ENCODE results near the gene ROCK2. TPM values are rescaled to one million over a fixed set of nuclear protein-coding genes. Genes with fewer than 3 reads are reported as not detected.

Gene ROCK2
- total and polyA plus RNA-seq, 4 donors, result 21.3 to 68.3 (median 36.7) TPM

DNA sequence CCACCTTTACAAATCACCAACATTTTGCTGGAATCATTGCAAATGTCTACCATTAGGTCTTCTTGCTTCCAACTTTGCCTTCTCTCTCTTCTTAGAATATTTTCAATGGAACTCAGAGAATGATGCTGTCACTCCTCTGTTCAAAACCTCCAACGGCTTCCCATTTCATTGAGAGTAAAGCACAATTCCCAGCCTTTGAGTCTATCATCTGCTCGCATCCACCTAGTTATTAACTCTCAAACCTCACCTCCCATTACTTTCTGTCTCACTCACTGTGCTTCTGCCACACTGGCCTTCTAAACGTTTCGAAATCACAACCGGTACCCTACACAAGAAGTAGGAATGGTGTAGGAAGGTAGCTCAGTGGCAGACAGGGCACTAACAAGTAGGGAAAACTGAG is 40.0 kb downstream of the ROCK2 start:
- WGBS (ENCODE audit: insufficient coverage), result 90% methylated on average over 1 of the region's 5 CpGs
- Histone ChIP-seq H3K4me3 (ENCODE audit: low read depth, low read length) (no peak overlapping the region), H3K27ac (ENCODE audit: low read depth, low read length) (no peak overlapping the region), H3K36me3 (ENCODE audit: control insufficient read depth, insufficient read depth, low read length) (no peaks in the 10 kb centered on the region), H3K4me1 (ENCODE audit: control insufficient read depth, insufficient read depth, low read length) (no peaks in the 10 kb centered on the region), H3K27me3 (ENCODE audit: control insufficient read depth, insufficient read depth, low read length) (no peaks in the 10 kb centered on the region), H3K9me3 (ENCODE audit: control insufficient read depth, insufficient read depth, low read length) (no peaks in the 10 kb centered on the region)
- DNase-seq (ENCODE audit: low read depth in 4 of 6, low spot score in 6 of 6), result no peak

- no peak overlapping the region for H3K4me3 ChIP-seq (ENCODE audit: low read depth, low read length)
- DNase-seq (ENCODE audit: low read depth in 4 of 6, low spot score in 6 of 6), result no peak
- no peaks in the 10 kb centered on the region for H3K36me3 ChIP-seq (ENCODE audit: control insufficient read depth, insufficient read depth, low read length)
- H3K27me3 ChIP-seq (ENCODE audit: control insufficient read depth, insufficient read depth, low read length), result no peaks in the 10 kb centered on the region
- H3K27ac ChIP-seq (ENCODE audit: low read depth, low read length), result no peak overlapping the region
- H3K9me3 ChIP-seq (ENCODE audit: control insufficient read depth, insufficient read depth, low read length), result no peaks in the 10 kb centered on the region
- 64% methylated on average over 5 of the region's 5 CpGs for WGBS (ENCODE audit: insufficient coverage)
- H3K4me1 ChIP-seq (ENCODE audit: control insufficient read depth, insufficient read depth, low read length), result no peaks in the 10 kb centered on the region
Observed at GRCh38 chr2:11303290-11304013, 41.0 kb downstream of the ROCK2 start.

GRCh38 chr2:11299439-11299838 is 45.0 kb downstream of the ROCK2 start:
- no peaks in the 10 kb centered on the region for H3K4me1 ChIP-seq (ENCODE audit: control insufficient read depth, insufficient read depth, low read length)
- H3K27ac ChIP-seq (ENCODE audit: low read depth, low read length), result no peak overlapping the region
- 71% methylated on average over 1 of the region's 6 CpGs for WGBS (ENCODE audit: insufficient coverage)
- H3K27me3 ChIP-seq (ENCODE audit: control insufficient read depth, insufficient read depth, low read length), result no peaks in the 10 kb centered on the region
- no peak overlapping the region for H3K4me3 ChIP-seq (ENCODE audit: low read depth, low read length)
- no peaks in the 10 kb centered on the region for H3K36me3 ChIP-seq (ENCODE audit: control insufficient read depth, insufficient read depth, low read length)
- H3K9me3 ChIP-seq (ENCODE audit: control insufficient read depth, insufficient read depth, low read length), result no peaks in the 10 kb centered on the region
- no peak for DNase-seq (ENCODE audit: low read depth in 4 of 6, low spot score in 6 of 6)

DNA sequence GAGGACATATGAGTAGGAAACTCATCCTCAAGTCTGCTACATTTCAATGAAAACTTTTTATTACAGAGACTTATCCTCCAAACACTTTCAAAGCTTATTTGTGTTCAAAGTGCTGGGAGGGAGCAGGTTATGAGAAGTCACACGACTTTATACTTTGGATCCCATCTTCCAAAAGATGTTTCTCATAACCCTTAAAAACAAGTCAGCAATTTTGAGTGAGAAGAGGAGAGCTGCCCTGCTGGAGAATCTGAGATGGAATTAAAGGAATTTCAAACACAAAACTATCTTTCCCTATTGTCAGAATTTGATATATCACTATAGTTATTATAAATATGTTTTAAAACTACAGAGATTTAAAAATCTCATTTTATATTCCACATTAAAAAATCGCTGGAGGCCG is 45.8 kb downstream of the ROCK2 start:
- Histone ChIP-seq H3K9me3 (ENCODE audit: control insufficient read depth, insufficient read depth, low read length) (no peaks in the 10 kb centered on the region), H3K27ac (ENCODE audit: low read depth, low read length) (no peak overlapping the region), H3K27me3 (ENCODE audit: control insufficient read depth, insufficient read depth, low read length) (no peaks in the 10 kb centered on the region), H3K4me3 (ENCODE audit: low read depth, low read length) (no peak overlapping the region), H3K36me3 (ENCODE audit: control insufficient read depth, insufficient read depth, low read length) (no peaks in the 10 kb centered on the region), H3K4me1 (ENCODE audit: control insufficient read depth, insufficient read depth, low read length) (no peaks in the 10 kb centered on the region)
- WGBS (ENCODE audit: insufficient coverage), result no CpG with 5 or more reads among the region's 3 CpGs
- DNase-seq (ENCODE audit: low read depth in 4 of 6, low spot score in 6 of 6), result no peak

- no CpG with 5 or more reads among the region's 2 CpGs for WGBS (ENCODE audit: insufficient coverage)
- no peak overlapping the region for H3K27ac ChIP-seq (ENCODE audit: low read depth, low read length)
- no peak for DNase-seq (ENCODE audit: low read depth in 4 of 6, low spot score in 6 of 6)
- H3K4me1 ChIP-seq (ENCODE audit: control insufficient read depth, insufficient read depth, low read length), result no peaks in the 10 kb centered on the region
- H3K27me3 ChIP-seq (ENCODE audit: control insufficient read depth, insufficient read depth, low read length), result no peaks in the 10 kb centered on the region
- H3K36me3 ChIP-seq (ENCODE audit: control insufficient read depth, insufficient read depth, low read length), result no peaks in the 10 kb centered on the region
- no peak overlapping the region for H3K4me3 ChIP-seq (ENCODE audit: low read depth, low read length)
- no peaks in the 10 kb centered on the region for H3K9me3 ChIP-seq (ENCODE audit: control insufficient read depth, insufficient read depth, low read length)
Observed at GRCh38 chr2:11296401-11296800, 48.0 kb downstream of the ROCK2 start.

DNA sequence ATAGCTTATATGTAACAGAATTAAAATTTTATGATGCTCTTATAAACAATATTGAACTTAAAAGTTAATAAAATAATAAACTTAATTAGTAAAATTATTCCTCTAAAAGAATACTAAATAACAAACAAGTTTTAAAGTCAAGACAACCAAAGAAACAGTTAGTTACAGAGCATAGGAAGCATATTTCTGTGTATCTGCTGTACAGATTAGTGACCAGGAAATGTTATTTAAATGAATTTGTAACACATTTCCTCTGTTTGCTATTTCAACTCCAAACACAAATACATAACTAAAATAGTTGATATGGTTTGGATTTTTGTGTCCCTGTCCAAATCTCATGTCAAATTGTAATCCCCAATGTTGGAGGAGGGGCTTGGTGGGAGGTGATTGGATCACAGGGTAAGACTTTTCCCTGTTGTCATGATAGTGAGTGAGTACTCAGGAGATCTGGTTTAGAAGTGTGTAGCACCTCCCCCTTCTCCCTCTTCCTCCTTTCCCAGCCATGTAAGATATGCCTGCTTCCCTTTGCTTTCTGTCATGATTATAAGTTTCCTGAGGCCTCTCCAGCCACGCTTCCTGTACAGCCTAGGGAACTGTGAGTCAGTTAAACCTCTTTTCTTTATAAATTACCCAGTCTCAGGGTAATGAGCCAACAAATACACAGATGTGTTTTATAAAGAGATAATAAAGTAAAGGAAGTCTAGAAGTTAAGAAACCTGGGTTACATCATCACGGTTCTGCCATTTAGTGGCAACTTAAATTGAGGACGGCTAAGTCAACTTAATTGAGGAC is 51.8 kb downstream of the ROCK2 start:
- Histone ChIP-seq H3K27me3 (ENCODE audit: control insufficient read depth, insufficient read depth, low read length) (no peaks in the 10 kb centered on the region), H3K27ac (ENCODE audit: low read depth, low read length) (no peak overlapping the region), H3K4me3 (ENCODE audit: low read depth, low read length) (no peak overlapping the region), H3K9me3 (ENCODE audit: control insufficient read depth, insufficient read depth, low read length) (no peaks in the 10 kb centered on the region), H3K4me1 (ENCODE audit: control insufficient read depth, insufficient read depth, low read length) (no peaks in the 10 kb centered on the region), H3K36me3 (ENCODE audit: control insufficient read depth, insufficient read depth, low read length) (no peaks in the 10 kb centered on the region)
- 82% methylated on average over 2 of the region's 3 CpGs for whole genome bisulfite sequencing (ENCODE audit: insufficient coverage)
- no peak for DNase-seq (ENCODE audit: low read depth in 4 of 6, low spot score in 6 of 6)

DNA sequence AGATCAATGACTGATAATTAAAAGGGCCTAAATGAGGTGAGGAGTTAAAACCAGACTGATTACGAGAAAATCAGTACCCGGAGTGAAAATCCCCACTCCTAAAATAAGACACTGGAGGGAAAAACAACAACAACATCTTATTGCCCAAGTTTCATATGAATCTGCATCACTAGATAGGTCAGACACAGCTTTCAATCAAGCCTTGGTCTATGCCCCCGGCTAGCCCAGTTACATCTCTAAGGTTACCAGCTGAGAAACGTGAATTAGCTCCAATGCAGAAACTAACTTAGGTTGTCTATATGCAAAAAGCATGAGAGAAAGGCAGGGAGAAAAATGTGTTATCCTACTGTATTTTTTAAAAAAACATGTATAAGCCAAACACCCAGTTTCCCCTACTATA is 53.7 kb downstream of the ROCK2 start:
- peaks cover 3% of the 10 kb centered on the region for H3K36me3 ChIP-seq (ENCODE audit: control insufficient read depth, insufficient read depth, low read length)
- H3K4me1 ChIP-seq (ENCODE audit: control insufficient read depth, insufficient read depth, low read length), result no peaks in the 10 kb centered on the region
- no peak overlapping the region for H3K27ac ChIP-seq (ENCODE audit: low read depth, low read length)
- no peaks in the 10 kb centered on the region for H3K9me3 ChIP-seq (ENCODE audit: control insufficient read depth, insufficient read depth, low read length)
- no peak for DNase-seq (ENCODE audit: low read depth in 4 of 6, low spot score in 6 of 6)
- WGBS (ENCODE audit: insufficient coverage), result 100% methylated on average over 1 of the region's 4 CpGs
- no peaks in the 10 kb centered on the region for H3K27me3 ChIP-seq (ENCODE audit: control insufficient read depth, insufficient read depth, low read length)
- no peak overlapping the region for H3K4me3 ChIP-seq (ENCODE audit: low read depth, low read length)

- no CpG with 5 or more reads among the region's 3 CpGs for WGBS (ENCODE audit: insufficient coverage)
- H3K36me3 ChIP-seq (ENCODE audit: control insufficient read depth, insufficient read depth, low read length), result peaks cover 3% of the 10 kb centered on the region
- H3K27ac ChIP-seq (ENCODE audit: low read depth, low read length), result no peak overlapping the region
- H3K4me1 ChIP-seq (ENCODE audit: control insufficient read depth, insufficient read depth, low read length), result no peaks in the 10 kb centered on the region
- no peaks in the 10 kb centered on the region for H3K27me3 ChIP-seq (ENCODE audit: control insufficient read depth, insufficient read depth, low read length)
- no peak overlapping the region for H3K4me3 ChIP-seq (ENCODE audit: low read depth, low read length)
- H3K9me3 ChIP-seq (ENCODE audit: control insufficient read depth, insufficient read depth, low read length), result no peaks in the 10 kb centered on the region
- no peak for DNase-seq (ENCODE audit: low read depth in 4 of 6, low spot score in 6 of 6)
Observed at GRCh38 chr2:11290211-11290610, 54.2 kb downstream of the ROCK2 start.

DNA sequence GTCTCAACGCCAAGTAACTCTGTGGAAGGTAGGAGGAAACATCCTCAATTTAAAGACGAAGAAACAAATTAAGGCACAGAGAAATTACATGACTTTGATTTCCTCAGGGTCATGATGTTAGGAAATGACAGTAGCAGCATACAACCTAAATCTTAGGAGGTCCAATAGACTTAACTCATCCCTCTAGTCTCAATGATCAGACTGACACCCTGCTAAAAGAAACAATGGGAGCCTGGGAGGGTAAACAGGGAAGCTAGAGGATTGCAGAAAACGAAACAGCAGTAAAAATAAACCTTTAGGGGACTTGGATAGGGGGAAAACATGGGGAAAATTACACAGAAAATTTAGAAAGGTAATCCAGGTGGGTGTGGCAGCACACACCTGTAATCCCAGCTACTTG is 56.0 kb downstream of the ROCK2 start:
- WGBS (ENCODE audit: insufficient coverage), result no CpG with 5 or more reads among the region's 3 CpGs
- Histone ChIP-seq H3K9me3 (ENCODE audit: control insufficient read depth, insufficient read depth, low read length) (no peaks in the 10 kb centered on the region), H3K27me3 (ENCODE audit: control insufficient read depth, insufficient read depth, low read length) (no peaks in the 10 kb centered on the region), H3K4me3 (ENCODE audit: low read depth, low read length) (no peak overlapping the region), H3K27ac (ENCODE audit: low read depth, low read length) (no peak overlapping the region), H3K4me1 (ENCODE audit: control insufficient read depth, insufficient read depth, low read length) (no peaks in the 10 kb centered on the region), H3K36me3 (ENCODE audit: control insufficient read depth, insufficient read depth, low read length) (peaks cover 7% of the 10 kb centered on the region)
- DNase-seq (ENCODE audit: low read depth in 4 of 6, low spot score in 6 of 6), result no peak

- Histone ChIP-seq H3K36me3 (ENCODE audit: control insufficient read depth, insufficient read depth, low read length) (peaks cover 7% of the 10 kb centered on the region), H3K4me3 (ENCODE audit: low read depth, low read length) (no peak overlapping the region), H3K9me3 (ENCODE audit: control insufficient read depth, insufficient read depth, low read length) (no peaks in the 10 kb centered on the region), H3K4me1 (ENCODE audit: control insufficient read depth, insufficient read depth, low read length) (no peaks in the 10 kb centered on the region), H3K27ac (ENCODE audit: low read depth, low read length) (no peak overlapping the region), H3K27me3 (ENCODE audit: control insufficient read depth, insufficient read depth, low read length) (no peaks in the 10 kb centered on the region)
- no peak for DNase-seq (ENCODE audit: low read depth in 4 of 6, low spot score in 6 of 6)
- no CpG with 5 or more reads among the region's 1 CpG for WGBS (ENCODE audit: insufficient coverage)
Observed at GRCh38 chr2:11286749-11287148, 57.7 kb downstream of the ROCK2 start.
